HL-60 (cell line): Measurements from ENCODE around the gene ULK2.
"Not testable (repeated sequence)": the region's sequence is repeated elsewhere in the genome, so short reads cannot be mapped to it uniquely, and the experiment has no call there.

Experiments used
- DNase-seq, 2 experiments: peaks; one replicate each; pipeline ENCODE4 v3.0.0-alpha.2; 2010 to 2020; ENCODE audit warnings: low read depth in 1 of 2, low spot score in 1 of 2
- H3K27ac ChIP-seq: fragments of 250-450 bp; sonication (Bioruptor Pico); replicated peaks from 2 replicates; pipeline ENCODE4 v1.5.1; 2020; ENCODE audit warnings: mild to moderate bottlenecking, moderate library complexity
- H3K27me3 ChIP-seq: fragments of 250-450 bp; sonication (Bioruptor Pico); 2 replicates; pipeline ENCODE4 v1.5.1; 2021; ENCODE audit warnings: mild to moderate bottlenecking, moderate library complexity; ENCODE audit not compliant: insufficient read depth, poor library complexity, severe bottlenecking
- H3K4me3 ChIP-seq: replicated peaks from 2 replicates; pipeline ENCODE4 v1.5.1; 2011; ENCODE audit warnings: mild to moderate bottlenecking, control low read depth, low read length; ENCODE audit not compliant: insufficient read depth
- GABPA ChIP-seq: IDR thresholded peaks from 2 replicates; pipeline ENCODE4 v1.6.1; 2012; ENCODE audit warnings: low read depth
- POLR2AphosphoS5 ChIP-seq: IDR thresholded peaks from 2 replicates; pipeline ENCODE4 v1.6.1; 2012; ENCODE audit warnings: low read depth
- SPI1 ChIP-seq: IDR thresholded peaks from 2 replicates; pipeline ENCODE4 v1.6.1; 2012; ENCODE audit warnings: low read depth, mild to moderate bottlenecking, borderline replicate concordance
- TF ChIP-seq, protein P1 (sequence below): IDR thresholded peaks from one replicate; pipeline ENCODE4 v1.5.1; 2011; ENCODE audit warnings: low read length, control low read depth, inconsistent platforms; ENCODE audit not compliant: insufficient read depth
- TF ChIP-seq, protein P2 (sequence below): IDR thresholded peaks from 2 replicates; pipeline ENCODE4 v1.6.1; 2012; ENCODE audit warnings: low read depth; ENCODE audit not compliant: insufficient replicate concordance

Gene ULK2

DNA sequence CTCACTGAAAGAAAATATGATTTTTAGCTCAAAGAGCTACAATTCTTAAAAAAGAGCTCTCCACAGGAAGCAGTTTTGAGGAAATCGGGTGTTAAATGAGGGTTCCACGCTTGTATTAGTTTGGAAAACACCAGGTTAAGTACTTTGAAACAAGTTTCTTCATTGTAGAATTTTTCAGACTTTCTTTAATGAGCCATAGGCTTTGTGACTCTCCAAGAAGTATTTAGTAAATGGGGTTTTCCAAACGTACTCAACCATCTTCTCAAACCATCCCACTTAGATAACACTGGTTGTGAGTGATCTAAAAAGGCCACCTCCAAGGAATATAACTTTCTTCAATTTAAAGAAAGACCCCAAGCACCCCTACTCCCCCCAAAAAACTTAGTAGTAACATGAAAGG lies 2.7 kb downstream of the ULK2 start:
- Histone ChIP-seq H3K27ac (no peak overlapping the region), H3K27me3 (no peaks in the 10 kb centered on the region), H3K4me3 (no peak overlapping the region)
- no peak for TF ChIP-seq SPI1
- no peak for TF ChIP-seq POLR2AphosphoS5
- TF ChIP-seq, protein P1, sequence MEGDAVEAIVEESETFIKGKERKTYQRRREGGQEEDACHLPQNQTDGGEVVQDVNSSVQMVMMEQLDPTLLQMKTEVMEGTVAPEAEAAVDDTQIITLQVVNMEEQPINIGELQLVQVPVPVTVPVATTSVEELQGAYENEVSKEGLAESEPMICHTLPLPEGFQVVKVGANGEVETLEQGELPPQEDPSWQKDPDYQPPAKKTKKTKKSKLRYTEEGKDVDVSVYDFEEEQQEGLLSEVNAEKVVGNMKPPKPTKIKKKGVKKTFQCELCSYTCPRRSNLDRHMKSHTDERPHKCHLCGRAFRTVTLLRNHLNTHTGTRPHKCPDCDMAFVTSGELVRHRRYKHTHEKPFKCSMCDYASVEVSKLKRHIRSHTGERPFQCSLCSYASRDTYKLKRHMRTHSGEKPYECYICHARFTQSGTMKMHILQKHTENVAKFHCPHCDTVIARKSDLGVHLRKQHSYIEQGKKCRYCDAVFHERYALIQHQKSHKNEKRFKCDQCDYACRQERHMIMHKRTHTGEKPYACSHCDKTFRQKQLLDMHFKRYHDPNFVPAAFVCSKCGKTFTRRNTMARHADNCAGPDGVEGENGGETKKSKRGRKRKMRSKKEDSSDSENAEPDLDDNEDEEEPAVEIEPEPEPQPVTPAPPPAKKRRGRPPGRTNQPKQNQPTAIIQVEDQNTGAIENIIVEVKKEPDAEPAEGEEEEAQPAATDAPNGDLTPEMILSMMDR: no peak
- TF ChIP-seq, protein P2, sequence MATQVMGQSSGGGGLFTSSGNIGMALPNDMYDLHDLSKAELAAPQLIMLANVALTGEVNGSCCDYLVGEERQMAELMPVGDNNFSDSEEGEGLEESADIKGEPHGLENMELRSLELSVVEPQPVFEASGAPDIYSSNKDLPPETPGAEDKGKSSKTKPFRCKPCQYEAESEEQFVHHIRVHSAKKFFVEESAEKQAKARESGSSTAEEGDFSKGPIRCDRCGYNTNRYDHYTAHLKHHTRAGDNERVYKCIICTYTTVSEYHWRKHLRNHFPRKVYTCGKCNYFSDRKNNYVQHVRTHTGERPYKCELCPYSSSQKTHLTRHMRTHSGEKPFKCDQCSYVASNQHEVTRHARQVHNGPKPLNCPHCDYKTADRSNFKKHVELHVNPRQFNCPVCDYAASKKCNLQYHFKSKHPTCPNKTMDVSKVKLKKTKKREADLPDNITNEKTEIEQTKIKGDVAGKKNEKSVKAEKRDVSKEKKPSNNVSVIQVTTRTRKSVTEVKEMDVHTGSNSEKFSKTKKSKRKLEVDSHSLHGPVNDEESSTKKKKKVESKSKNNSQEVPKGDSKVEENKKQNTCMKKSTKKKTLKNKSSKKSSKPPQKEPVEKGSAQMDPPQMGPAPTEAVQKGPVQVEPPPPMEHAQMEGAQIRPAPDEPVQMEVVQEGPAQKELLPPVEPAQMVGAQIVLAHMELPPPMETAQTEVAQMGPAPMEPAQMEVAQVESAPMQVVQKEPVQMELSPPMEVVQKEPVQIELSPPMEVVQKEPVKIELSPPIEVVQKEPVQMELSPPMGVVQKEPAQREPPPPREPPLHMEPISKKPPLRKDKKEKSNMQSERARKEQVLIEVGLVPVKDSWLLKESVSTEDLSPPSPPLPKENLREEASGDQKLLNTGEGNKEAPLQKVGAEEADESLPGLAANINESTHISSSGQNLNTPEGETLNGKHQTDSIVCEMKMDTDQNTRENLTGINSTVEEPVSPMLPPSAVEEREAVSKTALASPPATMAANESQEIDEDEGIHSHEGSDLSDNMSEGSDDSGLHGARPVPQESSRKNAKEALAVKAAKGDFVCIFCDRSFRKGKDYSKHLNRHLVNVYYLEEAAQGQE: no peak
- TF ChIP-seq GABPA: no peak
- no peak for DNase-seq

DNA sequence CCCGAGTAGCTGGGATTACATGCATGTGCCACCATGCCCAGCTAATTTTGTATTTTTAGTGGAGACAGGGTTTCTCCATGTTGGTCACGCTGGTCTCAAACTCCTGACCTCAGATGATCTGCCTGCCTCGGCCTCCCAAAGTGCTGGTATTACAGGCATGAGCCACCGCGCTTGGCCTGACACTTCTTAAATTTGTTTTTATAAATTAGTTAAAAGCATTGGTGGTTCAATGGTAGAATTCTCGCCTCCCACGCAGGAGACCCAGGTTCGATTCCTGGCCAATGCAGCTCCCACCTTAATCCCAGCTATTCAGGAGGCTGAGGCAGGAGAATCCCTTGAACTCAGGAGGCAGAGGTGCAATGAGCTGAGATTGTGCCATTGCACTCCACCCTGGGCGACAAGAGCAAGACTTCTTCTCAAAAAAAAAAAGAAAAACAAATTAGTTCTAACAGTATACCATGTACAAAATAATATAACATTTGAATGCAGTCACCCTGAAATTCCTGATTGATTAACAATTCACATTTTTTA lies 7.0 kb downstream of the ULK2 start:
- H3K4me3 ChIP-seq, DNase-seq, H3K27ac ChIP-seq, H3K27me3 ChIP-seq: not testable (repeated sequence)

DNA sequence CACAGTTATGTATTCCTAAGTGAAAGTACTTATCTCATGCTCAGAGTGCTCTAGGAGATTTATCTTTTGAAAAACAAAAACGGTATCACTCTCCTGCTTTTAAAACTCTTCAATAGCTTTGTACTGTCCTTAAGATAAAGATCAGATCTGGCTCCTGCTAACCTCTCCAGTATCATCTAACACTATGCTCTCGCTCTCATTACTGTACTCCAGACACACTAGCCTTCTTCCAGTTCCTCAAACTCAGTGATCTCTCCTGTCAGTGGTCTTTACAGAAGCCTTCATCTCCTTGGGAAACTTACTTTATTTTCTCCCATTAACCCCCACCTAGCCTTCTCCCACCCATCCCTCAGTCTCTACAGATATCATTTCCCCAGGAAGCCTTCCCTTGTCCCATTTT lies 10.1 kb downstream of the ULK2 start:
- TF ChIP-seq SPI1 (no peak), POLR2AphosphoS5 (no peak), GABPA (no peak)
- TF ChIP-seq, protein P2: no peak
- TF ChIP-seq, protein P1: no peak

DNA sequence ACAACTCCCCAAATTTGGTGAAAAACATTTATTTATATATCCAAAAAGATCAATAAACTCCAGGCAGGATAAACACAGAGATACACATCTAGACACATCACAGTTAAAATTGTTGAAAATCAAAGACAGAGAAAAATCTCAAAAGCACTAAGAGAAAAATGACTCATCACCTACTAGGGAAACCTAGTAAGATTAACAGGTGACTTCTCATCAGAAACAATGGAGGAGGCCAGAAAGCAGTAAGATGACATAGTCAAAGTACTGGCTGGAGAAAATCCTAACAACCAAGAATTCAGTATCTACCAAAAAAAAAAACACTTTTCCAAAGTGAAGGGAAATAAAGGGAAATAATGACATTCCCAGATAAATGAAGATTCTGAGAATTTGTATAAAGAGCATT lies 33.8 kb downstream of the ULK2 start:
- H3K27ac ChIP-seq: no peak overlapping the region
- no peak overlapping the region for H3K4me3 ChIP-seq
- no peaks in the 10 kb centered on the region for H3K27me3 ChIP-seq
- TF ChIP-seq SPI1 (no peak), POLR2AphosphoS5 (no peak), GABPA (no peak)
- TF ChIP-seq, protein P2: no peak
- DNase-seq: no peak

More for the DNA sequence above, 10.1 kb downstream of the ULK2 start:
- no peak for DNase-seq
- H3K27ac ChIP-seq: no peak overlapping the region
- H3K27me3 ChIP-seq: no peaks in the 10 kb centered on the region
- H3K4me3 ChIP-seq: no peak overlapping the region
